ENCODE results near the gene BET1L.

BET1L gene

GRCh38 chr11:209275-210121 is 2.3 kb upstream of the BET1L start:
- no peak for DNase-seq

GRCh38 chr11:208917-209260 is 1.7 kb upstream of the BET1L start:
- DNase-seq, result no peak

- peak; percentile 31 for DNase-seq
Observed at GRCh38 chr11:208181-208916, 1.1 kb upstream of the BET1L start.

GRCh38 chr11:207863-208180 is 623 bp upstream of the BET1L start:
- no peak for DNase-seq

GRCh38 chr11:206526-207207 is 532 bp downstream of the BET1L start:
- DNase-seq, result no peak

- DNase-seq, result no peak
Observed at GRCh38 chr11:206002-206384, 1.2 kb downstream of the BET1L start.

- DNase-seq, result no peak
Observed at GRCh38 chr11:205221-206001, 1.8 kb downstream of the BET1L start.

- DNase-seq, result no peak
Observed at GRCh38 chr11:204587-205109, 2.6 kb downstream of the BET1L start.

GRCh38 chr11:203945-204586 is 3.1 kb downstream of the BET1L start:
- DNase-seq, result no peak

GRCh38 chr11:203056-203944 is 3.9 kb downstream of the BET1L start:
- DNase-seq, result no peak

GRCh38 chr11:202490-202889 is 4.7 kb downstream of the BET1L start:
- no peak for DNase-seq

GRCh38 chr11:201966-202365 is 5.2 kb downstream of the BET1L start:
- DNase-seq, result no peak

GRCh38 chr11:200224-201003 is 6.8 kb downstream of the BET1L start:
- DNase-seq, result no peak

- DNase-seq, result no peak
Observed at GRCh38 chr11:199782-200181, 7.4 kb downstream of the BET1L start.

GRCh38 chr11:199004-199581 is 8.1 kb downstream of the BET1L start:
- no peak for DNase-seq

GRCh38 chr11:198236-198806 is 8.9 kb downstream of the BET1L start:
- no peak for DNase-seq

GRCh38 chr11:197741-198235 is 9.4 kb downstream of the BET1L start:
- DNase-seq, result no peak

- DNase-seq, result no peak
Observed at GRCh38 chr11:196786-197731, 10.1 kb downstream of the BET1L start.
